NCI-H510A treated with DMSO at 0.1 percent for 48 hours (cell line): Measurements from ENCODE around the gene YJU2.

Source experiments
- DNase-seq: peaks from one replicate; lab custom pipeline; 2025; lab: John Stamatoyannopoulos, UW

Gene YJU2

DNA sequence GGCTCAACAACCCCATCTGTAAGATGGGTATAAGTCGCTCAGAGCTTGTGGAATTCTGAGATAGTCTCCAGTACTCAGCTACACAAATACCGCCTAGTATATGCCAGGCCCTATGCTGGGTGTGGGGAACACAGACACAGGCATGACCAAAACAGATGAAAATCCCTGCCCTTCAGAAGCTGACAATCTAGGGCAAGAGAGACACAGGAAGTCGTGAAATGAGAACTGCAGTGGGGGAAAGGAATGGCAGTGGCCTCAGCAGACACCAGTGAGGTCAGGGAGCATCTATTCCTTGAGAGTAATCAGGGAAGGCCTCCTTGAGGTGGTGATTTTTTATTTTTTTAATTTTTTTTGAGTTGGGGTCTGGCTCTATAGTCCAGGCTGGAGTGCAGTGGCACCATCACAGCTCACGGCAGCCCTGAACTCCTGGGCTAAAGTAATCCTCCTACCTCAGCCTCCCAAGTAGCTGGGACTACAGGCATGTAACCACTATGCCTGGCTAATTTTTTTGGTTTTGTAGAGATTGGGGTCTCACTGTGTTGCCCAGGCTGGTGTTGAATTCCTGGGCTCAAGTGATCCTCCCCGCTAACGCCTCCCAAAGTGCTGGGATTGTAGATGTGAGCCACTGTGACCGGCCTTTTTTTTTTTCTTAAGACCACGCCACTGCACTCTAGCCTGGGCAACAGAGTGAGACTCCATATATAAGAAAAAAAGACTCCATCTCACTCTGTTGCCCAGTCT, 52.1 kb downstream of the YJU2 start:
- DNase-seq = no peak

DNA sequence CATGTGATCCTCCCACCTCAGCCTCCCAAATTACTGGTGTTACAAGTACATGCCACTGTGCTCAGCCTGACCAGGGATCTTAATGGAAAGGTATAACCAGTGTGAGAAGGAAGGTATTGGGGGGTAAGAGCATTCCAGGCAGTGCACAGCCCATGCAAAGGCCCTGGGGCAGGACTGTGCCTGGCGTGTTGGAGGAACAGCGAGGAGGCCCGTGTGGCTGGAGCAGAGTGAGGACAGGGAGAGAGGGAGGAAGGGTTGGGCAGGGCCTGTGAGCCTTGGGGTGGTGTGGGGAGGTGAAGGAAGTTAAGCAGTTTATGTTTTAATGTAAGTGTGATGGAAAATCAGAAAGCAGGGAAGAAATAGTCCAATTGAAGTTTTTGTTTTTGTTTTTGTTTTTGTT, 53.7 kb downstream of the YJU2 start:
- DNase-seq = no peak

DNA sequence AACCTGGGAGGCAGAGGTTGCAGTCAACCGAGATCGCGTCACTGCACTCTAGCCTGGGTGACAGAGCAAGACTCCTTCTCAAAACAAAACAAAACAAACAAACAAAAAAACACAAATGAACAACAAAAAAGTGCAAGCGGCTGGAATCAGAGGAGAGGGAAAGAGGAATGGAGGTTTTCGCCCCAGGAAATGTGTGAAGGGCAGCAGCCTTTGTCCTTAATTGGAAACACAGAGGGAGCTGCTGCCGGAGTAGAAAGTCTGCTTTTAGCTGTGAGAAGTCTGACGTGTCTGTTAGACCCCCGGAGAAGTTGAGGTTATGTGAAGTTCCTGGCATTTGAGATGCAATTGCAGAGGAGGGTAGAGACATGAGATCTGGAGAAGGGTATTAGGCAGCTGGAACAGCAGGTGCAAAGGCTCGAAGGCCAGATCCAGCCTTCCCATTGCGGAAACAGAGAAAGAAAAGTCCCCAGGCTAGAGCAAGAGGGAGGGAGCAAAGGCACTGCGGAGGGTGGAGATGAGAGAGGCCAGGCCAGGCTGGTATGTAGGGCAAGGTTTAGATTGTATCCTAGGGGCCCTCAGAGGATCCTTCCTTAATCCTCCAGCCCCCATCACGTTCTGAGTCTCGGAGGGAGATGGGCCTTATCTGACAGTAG, 54.8 kb downstream of the YJU2 start:
- no peak for DNase-seq

DNA sequence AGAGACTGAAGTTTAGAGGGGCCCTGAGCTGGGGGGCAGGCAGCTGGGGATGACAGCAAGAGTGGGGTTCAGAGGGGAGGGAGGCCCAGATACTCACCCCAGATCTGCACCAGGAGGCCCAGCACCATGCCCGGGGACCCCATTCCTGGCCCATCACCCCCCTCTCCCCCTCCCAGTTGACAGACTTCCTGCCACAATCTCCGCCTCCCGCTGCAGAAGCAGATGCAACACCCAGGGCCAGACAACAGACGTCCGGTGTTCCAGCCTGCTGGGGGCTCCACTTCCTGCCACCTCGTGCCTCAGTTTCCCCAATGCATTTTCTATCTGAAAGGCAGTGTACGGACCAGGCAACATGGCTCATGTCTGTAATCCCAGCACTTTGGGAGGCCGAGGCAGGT, 55.4 kb downstream of the YJU2 start, which contains the start of gene TMIGD2:
TMIGD2 (minus strand) TSS at position 147 of the 398 bp plus-strand sequence; CDS start at position 143, 4 bp downstream.
- no peak for DNase-seq

- DNase-seq = no peak
Observed at GRCh38 chr19:4303819-4304537, 57.1 kb downstream of the YJU2 start.

DNA sequence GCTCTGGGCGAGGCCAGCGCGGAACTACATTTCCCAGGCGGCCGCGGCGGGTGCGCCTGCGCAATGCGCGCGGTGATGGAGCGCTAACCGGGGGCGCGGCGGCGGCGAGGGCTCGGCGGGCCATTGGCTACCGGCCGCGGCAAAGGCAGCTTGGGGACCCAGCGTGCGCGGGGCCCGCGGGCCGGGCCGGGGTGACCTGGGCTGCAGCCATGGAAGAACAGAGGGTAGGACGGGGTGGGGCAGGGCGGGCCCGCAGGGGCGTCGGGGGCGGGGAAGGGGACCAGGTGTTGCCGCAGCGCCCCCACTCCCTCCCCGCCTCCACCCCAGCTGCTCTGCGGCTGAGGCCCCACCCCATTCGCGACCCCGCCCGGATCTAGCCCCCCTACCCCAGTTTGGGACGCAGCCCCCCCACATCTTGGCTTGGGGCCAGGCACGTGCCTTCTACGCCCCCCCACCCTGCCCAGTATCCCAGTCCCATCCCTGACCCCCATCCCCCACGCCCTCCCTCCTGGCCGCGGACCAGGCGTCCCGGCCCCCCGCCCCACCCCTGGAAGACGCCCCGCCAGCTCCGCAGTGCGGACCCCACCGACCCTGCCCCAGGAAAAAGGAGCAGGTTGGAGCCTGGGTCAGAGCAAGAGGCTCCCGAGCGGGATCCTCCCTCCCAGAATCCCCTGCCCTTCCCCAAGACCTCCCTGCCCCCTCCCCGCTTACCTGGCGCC, 57.8 kb downstream of the YJU2 start, which contains the start of gene FSD1:
FSD1 (plus strand) TSS at position 61 of the 719 bp plus-strand sequence; CDS start at position 210, 149 bp downstream.
- peak; percentile 83 for DNase-seq

GRCh38 chr19:4305257-4305612, 58.4 kb downstream of the YJU2 start:
- no peak for DNase-seq

DNA sequence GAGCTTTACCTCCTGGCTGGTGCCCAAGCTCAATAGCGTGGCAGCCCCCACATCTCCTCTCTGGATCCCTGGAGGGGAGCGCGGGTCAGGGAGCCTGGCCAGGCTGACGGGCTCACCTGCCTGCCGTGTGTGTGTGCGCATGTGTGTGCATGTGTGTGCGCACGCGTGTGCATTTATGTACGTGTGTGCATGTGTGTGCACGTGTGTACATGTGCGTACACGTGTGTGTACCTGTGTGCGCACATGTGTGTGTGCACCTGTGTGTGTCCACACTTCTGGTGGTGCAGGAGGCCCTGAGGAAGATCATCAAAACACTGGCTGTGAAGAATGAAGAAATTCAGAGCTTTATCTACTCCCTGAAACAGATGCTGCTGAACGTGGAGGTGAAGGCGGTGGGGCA, 58.8 kb downstream of the YJU2 start:
- no peak for DNase-seq

- DNase-seq = no peak
Observed at GRCh38 chr19:4310247-4311121, 63.6 kb downstream of the YJU2 start.

GRCh38 chr19:4313847-4314490, 67.1 kb downstream of the YJU2 start:
- no peak for DNase-seq

DNA sequence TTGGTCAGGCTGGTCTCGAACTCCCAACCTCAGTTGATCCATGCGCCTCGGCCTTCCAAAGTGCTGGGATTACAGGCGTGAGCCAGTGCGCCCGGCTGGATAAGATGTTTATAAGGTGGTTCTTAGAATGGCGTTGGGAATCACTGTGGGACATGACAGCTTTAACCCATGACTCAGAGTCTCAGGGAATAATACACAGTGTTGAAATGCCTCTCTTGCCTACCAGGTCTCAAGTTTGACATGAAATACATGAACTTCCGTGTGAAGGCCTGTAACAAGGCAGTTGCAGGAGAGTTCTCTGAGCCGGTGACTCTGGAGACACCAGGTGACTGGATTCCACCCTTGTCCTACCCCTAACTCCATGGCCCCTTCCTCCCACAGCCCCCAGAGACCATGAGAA, 70.1 kb downstream of the YJU2 start:
- no peak for DNase-seq

DNA sequence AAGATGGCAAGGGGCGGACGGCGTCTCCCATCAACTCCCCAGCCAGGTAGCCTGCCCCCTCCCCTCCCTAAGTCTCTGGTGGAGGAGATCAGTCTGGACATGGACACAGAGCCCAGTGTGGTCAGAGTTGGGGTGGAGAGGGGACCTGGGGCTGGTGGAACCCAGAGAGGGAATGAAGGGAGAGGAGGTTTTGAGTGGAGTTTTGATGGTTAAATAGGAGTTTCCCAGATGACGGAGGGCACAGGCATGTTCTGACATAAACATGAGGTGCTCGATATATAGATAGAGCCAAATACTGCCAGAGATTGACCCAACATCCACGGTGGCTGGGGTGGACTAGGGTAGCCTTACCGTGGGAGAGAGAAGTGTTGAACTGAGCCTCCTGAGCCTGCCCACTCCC, 71.6 kb downstream of the YJU2 start:
- DNase-seq = no peak
